ENCODE data around the gene RPL23.

RPL23 gene

GRCh38 chr17:38799501-38800236, 53.9 kb downstream of the RPL23 start, which contains the start of gene PIP4K2B:
PIP4K2B (minus strand) TSS chr17:38799556; CDS start chr17:38799424, 132 bp downstream.
- DNase-seq (ENCODE audit: low read depth in 2 of 2, low spot score in 1 of 2), result peak; percentile 54 to 65

DNA sequence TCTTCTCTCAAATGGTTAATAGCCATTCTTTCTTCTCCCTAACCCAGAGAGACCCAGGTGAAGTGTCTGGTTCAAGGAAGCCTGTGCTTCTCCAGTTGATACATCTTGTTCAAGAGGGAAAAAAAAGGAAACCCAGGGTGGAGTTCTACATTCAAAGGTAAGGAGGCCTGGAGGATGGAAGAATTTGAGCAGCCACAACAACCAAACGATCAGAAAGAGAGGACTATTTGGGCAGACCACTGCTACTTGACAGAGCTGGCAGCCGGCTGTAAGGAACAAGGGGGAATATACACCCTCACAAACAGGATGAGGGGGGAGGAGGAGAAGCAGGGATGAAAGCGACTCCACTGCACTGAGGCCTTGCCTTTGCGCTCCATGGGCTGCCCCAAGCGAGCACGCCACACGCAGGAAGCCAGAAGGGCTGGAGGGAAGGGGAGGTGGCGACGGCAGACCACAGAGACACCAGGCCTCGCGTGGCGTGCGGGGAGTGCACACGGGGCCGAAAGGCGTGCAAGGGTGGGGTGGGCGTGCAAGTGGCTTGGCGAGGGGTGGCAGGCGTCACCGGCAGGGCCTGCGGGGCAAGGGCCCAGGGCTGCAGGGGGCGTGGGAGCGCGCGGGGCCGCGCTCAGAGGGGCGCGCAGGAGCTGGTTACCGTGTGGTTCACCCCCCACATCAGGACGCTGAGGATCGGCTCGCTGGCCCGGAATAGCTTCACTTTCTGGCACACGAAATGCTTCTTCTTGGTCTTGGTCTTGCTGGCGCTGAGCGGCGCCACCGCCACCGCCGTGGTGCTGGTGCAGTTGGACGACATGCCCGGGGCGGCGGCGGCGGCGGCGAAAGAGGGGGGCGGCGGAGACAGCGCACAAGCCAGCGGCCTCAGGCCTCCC, 54.7 kb downstream of the RPL23 start:
- peak; percentile 17 to 21 for DNase-seq (ENCODE audit: low read depth in 2 of 2, low spot score in 1 of 2)

Measured in stimulated activated CD8-positive, alpha-beta memory T cell treated with anti-CD3 and anti-CD28 coated beads, Interleukin-4, amount 100 ng/mL, for 1 hour (primary cell).